ENCODE results near the gene ARMH4.

Gene ARMH4

DNA sequence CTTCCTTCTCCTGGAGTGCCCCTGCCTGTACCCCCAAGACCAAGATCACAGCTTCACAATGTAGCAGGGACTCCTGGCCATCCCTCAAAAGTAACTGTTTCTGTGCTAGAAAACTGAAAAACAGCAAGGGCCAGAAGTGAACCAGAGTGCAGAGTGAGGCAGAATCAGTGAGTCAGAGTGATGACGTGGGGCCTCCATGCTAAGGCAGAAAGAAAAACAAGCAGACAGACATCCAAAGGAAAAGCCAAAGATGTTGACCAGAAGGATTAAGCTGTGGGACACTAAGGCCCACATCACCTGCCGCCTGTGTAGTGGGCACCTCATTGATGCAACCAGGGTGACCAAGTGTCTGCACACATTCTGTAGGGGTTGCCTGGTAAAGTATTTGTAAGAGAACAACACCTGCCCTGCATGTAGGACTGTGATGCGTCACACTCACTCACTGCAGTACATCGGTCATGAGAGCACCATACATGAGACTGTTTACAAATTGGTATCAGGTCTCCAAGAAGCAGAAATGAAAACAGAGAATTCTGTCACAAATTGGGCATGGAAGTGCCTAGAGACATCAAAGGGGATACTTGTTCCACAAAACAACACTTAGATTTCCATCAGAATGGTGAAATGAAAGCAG lies 51.2 kb downstream of the ARMH4 start:
- no peak for DNase-seq (ENCODE audit: extremely low read depth in 1 of 2, low read depth in 1 of 2)

DNA sequence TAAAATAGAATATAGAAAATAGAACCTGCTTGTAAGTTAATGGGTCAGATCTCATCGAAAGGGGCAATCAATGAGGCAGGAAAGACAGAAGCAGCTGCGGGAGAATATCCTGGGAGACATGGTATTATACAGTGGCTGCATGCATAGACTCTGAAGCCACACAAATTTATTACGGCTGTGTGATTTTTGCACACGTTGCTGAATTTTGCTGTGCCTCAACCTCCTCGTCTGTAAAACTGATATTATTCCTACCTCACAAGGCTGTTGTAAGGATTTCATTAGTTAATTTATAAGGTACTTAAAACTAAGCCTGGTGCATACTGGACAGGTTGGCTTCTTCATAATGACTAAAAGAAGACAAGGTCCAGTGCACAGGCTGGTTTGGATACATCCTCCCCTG lies 52.3 kb downstream of the ARMH4 start:
- DNase-seq (ENCODE audit: extremely low read depth in 1 of 2, low read depth in 1 of 2) = no peak

DNA sequence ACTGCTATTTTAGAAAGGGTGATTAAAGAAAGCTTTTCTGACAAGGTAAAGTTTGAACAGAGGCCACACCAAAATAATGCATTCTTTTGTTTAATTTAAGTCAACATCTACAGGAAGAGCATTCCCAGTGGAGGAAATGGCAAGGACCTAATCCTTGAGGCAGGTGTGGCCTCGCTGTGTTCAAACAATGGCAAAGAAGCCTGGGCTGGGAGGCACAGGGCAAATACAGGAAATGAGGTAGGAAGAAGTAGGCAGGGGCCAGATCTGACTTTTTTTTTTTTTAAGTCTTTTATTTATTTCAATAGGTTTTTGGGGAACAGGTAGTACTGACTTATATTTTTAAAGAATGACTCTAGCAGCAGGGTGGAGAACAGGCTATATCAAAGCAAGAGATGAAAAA lies 53.5 kb downstream of the ARMH4 start:
- DNase-seq (ENCODE audit: extremely low read depth in 1 of 2, low read depth in 1 of 2) = no peak

DNA sequence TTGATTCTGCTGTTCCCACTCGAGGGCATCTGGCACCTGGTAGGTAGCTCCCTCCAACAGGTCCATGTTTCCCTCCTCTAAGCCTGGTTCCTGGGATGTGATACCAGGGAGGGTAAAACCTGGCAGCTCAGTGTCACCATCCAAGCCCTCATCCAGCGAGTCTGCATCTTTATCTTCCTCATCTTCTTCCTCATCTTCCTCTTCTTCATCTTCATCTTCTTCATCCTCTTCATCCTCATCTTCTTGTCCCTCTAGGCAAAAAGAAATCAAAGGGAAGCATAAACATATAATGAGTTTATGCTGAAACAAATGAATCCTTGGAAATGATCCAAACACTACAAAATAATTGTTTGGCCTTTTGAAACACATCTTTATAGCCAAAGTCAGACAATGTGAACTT lies 55.3 kb downstream of the ARMH4 start:
- no peak for DNase-seq (ENCODE audit: extremely low read depth in 1 of 2, low read depth in 1 of 2)

DNA sequence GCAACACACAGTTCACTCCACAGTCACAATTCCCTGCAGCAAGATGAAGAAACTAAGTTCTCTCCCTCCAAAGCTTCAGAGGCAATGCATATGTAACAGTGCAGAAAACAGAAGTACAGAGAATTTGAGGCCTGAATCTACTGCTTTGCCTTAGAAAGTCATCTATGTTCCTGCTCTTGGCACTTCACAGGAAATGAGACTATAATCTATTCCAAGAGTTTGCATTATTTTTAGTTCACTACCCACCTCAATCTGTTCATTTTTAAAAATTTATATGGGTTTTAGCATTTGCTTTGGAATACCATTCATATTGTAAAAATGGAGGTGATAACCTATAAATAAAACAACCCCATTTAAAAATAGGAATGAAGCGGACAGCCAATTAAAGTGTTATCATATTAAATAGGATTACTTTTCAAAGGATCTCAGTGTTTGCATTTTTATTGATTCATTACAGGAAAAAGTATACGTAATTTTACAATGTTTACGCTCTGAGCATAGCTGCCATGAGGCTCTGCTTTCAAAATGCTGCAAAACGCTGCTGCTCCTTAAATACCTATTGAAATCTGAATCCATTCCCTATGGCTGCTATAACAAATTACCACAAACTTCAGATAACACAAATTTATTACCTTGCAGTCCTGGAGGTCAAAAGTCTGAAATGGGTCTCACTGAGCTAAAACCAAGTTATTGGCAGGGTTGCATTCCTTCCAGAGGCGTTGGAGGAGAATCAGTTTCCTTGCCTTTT lies 60.0 kb downstream of the ARMH4 start:
- DNase-seq (ENCODE audit: extremely low read depth in 1 of 2, low read depth in 1 of 2) = no peak

DNA sequence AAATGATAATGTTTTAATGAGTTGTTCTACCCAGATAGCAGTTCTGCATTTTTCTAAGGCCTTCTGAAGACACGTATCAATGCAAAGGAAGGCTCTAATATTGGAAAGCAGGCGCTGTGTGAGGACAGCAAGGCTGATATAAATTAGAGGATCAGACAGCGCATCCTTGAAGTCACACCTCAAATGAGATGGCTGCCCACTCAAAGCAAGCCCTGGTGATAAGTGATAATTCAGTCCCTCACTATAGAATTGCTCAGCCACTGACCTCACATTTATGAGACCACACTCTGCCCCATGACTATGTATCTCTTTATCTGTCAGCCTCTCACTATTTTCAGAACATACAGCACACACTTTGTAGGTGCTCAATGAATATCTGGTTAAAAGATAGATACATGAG lies 62.4 kb downstream of the ARMH4 start:
- DNase-seq (ENCODE audit: extremely low read depth in 1 of 2, low read depth in 1 of 2) = no peak

DNA sequence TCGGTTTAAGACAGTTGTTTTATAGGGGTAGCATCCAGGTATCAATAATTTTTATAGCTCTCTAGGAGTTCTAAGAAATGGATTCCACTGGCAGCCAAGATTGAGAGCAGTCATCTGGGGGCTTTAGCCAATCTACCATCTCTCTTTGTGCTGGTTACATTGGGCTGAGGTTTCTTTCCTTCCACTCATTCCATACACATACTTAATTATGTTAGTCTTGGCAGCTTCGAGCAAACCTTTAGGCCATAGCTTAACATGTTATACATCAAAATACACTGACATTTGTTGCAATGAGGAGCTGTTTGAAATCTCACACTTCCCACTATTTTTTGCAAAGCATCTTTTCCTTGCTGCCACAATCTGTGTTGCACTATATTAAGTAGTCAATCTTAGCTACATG lies 63.1 kb downstream of the ARMH4 start:
- no peak for DNase-seq (ENCODE audit: extremely low read depth in 1 of 2, low read depth in 1 of 2)

DNA sequence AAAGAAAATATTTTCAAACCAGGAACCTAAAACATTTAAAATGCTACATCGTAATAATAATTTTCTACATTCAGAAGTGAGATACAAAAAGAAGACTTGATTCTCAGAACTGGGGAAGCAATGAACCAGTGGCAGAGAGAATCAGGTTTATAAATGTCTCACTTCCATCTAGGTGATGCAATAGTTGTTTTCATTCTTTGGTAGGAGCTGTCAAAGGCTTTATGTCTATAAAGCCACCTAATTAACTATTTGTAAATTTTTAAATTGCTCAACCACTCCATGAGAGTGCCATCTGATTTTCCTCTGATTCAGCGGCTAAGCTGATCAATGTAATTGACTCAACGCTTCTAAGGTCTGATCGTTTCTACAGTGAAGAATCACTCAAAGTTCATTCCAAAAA lies 66.1 kb downstream of the ARMH4 start:
- DNase-seq (ENCODE audit: extremely low read depth in 1 of 2, low read depth in 1 of 2) = no peak

DNA sequence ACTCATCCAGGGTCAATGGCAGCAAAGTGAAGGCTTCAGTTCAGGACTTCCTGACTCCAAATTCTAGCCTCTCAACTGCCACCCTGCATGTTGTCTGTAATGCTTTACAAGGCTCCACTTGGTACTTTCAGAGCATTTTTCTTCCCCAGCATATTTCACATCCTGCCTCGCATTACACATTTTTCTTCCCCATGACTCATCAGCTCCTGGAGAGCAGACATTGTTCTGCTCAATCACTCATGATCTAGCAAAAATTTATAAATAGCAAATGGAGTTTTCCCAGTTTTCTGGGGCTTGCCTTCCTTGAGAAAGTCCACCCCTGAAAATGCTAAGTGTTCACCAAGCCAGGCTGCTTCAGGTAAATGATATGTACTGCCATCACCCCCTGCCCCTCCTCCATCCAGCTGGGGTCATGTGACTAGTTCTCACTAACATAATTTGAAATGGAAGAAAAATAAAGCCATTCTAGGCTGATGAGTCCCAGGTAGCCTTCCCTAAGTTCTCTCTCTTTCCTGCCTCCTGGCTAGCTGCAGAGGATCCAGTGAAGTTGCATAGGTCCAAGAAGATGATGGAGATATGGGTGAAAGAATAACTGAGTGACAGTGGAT lies 69.4 kb downstream of the ARMH4 start:
- DNase-seq (ENCODE audit: extremely low read depth in 1 of 2, low read depth in 1 of 2) = no peak

DNA sequence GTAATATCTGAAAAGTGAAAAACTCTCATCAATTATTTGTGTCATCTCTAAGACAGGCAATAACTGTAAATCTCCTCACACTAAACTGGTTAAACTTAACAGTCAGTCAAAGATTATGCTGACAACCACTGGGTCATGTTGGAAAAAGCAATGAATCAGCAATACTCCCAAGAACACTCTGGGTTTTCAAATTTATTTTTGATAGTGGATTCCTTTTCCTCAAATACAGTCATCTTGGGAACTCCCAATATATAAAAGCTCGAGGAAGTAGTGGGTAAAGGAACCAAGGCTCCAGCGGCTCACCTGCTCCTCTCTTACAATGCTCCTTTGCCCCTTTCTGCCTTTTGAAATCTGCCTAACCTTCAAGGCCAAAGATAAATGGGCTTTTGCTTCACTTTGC lies 70.0 kb downstream of the ARMH4 start:
- DNase-seq (ENCODE audit: extremely low read depth in 1 of 2, low read depth in 1 of 2) = no peak

DNA sequence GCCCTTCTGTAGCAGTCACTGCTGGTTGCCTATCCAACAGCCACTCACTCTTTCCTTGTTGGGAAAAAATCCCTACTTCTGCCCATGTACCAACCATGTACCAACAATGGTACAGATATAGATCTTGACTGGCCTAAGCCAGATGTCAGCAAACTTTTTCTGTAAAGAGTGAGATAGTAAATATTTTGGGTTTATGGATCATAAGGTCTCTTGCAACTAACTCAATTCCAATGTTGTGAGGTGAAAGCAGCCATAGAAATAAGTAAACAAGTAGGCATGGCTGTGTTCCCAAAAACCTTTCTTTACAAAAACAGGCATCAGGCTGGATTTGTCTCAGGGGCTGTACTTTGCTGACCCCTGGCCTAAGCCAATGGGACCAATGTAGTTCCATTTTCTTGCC lies 73.5 kb downstream of the ARMH4 start:
- no peak for DNase-seq (ENCODE audit: extremely low read depth in 1 of 2, low read depth in 1 of 2)

DNA sequence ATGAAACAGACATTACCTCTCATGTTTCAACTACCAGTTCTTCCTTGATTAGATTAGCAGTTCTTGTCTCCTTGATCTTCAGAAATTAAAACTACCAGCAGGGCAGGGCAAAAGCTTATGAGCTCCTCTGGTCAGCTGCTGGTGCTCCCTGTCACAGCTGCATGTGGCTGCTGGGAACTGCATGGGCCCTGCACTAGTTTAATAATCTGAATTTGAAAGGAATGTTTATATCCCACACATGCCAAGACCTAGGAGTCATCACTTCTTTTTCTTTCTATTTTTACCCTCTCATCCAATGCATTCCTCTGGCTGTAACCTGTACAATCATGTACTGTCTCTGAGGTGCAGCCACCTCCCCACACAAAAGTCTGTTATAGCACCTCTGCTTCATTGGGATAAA lies 73.9 kb downstream of the ARMH4 start:
- DNase-seq (ENCODE audit: extremely low read depth in 1 of 2, low read depth in 1 of 2) = no peak

DNA sequence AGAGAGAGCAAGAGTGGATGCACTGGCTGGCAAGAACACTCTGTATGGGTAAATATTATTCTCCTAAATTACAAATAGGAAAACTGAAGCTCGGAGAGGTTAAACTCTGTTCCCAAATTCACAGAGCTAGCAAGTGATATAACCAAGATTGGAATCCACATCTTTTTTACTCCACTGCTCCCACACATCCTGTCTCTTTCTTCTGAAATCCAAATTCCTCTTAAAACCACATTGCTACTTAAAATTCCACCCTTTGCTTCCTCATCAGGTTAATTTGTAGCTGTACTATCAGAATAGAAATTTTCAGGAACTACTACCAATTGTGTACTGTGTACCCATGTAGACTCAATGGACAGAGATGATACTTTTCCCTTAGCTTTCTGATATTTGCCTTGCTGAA lies 74.4 kb downstream of the ARMH4 start:
- DNase-seq (ENCODE audit: extremely low read depth in 1 of 2, low read depth in 1 of 2) = no peak

DNA sequence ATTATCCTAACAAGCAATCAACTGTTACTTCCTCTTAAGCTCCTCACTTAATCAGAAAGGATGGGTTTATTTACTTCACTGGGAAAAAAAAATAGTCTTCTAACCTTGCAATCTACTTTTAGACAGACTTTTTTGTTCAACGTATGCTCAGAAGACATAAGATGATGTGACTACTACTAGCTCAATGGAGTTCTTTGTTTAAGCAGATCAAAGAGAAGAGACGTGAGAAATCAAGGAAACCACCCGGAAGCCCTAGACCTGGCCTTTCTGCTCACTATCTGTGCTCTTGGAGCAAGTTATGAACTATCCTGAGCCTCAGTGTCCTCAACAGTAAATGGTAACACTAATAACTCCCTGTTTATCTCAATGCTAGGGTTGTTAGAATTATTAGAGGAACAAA lies 78.5 kb downstream of the ARMH4 start:
- DNase-seq (ENCODE audit: extremely low read depth in 1 of 2, low read depth in 1 of 2) = no peak

DNA sequence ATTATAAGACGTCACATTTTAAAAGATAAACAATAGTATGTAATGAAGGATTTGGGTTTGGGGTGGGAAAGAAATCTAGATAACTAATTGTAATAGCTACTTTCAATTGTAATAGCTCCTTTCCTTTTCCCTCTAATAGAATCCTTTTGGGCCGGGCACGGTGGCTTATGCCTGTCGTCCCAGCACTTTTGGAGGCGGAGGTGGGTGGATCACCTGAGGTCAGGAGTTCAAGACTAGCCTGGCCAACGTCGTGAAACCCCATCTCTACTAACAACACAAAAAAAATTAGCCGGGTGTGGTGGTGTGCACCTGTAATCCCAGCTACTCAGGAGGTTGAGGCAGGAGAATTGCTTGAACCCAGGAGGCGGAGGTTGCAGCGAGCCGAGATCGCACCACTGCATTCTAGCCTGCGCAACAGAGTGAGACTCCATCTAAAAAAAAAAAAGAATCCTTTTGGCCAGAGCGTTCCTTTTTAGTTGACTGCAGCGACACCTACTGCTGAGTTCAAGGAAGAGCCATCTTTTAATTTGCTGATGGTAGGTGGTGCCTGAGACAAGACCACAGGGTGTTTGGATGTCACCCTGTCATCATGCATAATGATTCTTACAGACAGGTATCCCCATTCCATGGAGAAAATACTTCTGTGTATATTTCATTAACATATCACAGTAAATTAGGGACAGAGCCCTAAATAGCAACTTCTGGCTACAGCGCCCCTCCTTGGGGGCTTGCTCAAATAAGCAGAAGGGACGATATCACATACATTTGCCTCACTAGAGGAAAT lies 79.5 kb downstream of the ARMH4 start:
- DNase-seq (ENCODE audit: extremely low read depth in 1 of 2, low read depth in 1 of 2) = no peak

DNA sequence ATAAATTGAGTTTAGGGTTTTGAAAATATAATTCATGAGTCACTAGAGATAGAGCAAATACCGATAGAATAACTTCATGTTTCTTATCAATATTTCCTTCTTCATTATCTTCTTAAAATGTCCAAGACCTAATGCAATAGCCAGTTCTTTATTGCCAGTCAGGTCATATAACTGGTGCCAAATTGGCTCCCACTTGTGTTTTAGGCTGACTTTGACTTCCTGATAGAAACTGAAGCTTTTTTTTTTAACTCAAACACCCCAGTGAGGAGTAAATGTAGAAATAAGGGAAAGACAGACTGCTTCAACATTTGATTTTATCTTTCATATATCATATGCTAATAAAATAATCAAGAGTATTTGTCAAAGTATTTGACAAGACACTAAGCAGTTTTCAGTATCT lies 80.7 kb downstream of the ARMH4 start:
- DNase-seq (ENCODE audit: extremely low read depth in 1 of 2, low read depth in 1 of 2) = no peak

DNA sequence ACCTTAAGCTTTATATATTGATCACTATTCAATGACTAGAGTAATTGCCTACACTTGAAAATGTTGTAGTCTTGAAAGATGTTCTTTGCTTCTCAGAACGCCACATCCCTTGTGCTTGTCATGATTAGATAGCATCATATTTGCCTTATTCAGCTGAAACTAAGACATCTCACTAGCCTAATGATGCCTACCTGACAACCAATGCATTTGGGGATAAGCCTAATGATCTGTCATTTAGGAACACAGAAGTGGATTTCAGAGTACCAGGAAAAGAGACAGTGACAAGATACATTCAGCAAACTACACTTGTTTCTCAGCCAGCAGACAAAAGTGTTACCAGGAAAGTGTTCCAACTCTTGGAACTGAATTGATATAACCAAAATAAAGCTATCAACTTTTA lies 83.7 kb downstream of the ARMH4 start:
- DNase-seq (ENCODE audit: extremely low read depth in 1 of 2, low read depth in 1 of 2) = no peak

DNA sequence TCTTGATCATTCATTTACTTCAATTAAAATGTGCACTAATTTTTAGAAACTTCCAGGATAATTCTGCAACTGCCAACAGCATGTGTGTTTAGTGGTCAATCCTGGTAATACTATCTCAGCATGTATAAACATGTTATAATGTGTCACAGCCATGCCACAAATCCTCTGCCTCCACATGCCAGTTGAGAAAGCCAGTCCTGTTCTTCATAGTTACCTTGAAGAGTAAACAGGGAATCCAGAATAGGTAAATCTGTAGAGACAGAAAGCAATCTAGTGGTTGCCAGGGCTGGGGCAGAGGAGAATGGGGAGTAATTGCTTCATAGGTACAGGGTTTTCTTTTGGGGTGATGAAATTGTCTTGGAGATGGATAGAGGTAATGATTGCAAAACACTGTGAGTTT lies 85.9 kb downstream of the ARMH4 start:
- DNase-seq (ENCODE audit: extremely low read depth in 1 of 2, low read depth in 1 of 2) = no peak

DNA sequence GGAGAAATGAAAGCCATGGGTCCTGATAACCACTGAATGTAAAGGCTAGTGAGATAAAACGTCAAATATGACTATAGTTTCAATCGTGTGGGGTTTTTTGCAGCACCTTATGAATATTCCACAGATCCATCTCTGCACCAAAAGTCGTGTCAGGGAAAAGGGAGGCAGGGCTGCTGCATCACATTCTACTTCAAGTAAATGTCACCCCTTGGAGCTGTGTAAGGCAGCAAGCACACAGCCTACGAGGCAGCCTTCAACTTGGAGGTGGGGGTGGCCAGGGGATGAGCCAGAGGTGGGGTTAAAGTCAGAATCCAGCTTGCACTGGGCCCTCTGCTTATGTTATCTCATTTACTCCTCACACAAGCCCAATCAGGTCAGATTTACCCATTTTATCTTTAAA lies 90.4 kb downstream of the ARMH4 start:
- no peak for DNase-seq (ENCODE audit: extremely low read depth in 1 of 2, low read depth in 1 of 2)

DNA sequence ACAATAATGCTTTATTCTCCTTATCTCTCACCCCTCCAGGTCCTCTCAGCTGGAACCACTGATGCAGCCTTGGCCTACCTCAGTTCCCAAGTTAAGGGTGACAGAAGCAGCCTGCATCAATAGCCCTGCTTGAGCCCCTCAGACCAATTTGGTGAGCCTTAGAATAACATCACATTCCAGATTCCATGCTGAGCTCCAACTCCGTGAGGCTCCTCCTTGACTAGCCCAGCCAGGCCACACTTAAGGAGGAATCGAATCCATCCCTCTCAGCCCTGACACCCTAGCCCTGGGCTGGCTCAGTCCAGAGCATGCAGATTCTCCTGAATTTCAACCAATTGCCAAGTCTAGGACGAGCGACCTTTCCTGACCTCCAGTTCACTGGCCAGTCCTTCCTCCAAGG lies 91.1 kb downstream of the ARMH4 start:
- DNase-seq (ENCODE audit: extremely low read depth in 1 of 2, low read depth in 1 of 2) = no peak

DNA sequence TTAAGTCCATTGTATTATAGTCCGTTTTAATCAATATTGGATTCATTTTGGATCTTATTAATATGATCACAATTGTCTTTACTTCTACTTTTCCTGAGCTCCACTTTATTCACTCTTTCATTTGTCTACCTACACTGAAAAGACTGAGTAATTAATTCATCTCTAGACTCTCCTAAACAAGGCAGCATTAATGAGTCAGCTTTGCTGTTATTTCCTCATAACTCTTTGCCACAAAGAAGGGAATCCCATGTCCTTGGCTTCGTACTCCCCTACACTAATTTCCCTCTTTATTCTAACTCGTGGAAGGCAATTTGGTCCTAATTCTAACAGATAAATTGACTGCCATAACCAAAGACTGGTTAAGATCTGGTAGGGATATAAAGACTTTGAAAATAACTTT lies 91.9 kb downstream of the ARMH4 start:
- DNase-seq (ENCODE audit: extremely low read depth in 1 of 2, low read depth in 1 of 2) = no peak

DNA sequence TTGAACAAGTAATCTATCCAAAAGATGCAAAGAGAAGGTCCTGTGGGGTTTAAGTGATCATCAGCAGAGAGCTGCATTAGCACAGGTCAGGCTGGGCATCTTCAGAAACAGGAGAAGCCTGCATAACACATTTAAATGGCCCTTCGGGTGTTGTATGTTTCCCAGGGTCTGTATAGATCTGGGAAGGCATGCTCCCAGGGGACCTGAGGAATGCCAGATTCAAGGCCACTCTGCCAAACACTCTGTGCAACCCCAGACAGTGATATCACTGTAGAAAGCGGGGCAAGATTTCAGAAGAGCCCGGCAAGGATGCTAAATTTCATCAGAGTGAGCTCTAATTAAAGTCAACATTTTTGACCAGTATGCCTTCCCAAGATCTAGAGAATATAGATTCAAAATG lies 92.9 kb downstream of the ARMH4 start:
- no peak for DNase-seq (ENCODE audit: extremely low read depth in 1 of 2, low read depth in 1 of 2)

All from activated CD8-positive, alpha-beta memory T cell treated with anti-CD3 and anti-CD28 coated beads for 1 hour (primary cell).